ENCODE results near the gene TRIOBP. TPM values are rescaled to one million over a fixed set of nuclear protein-coding genes. Genes with fewer than 3 reads are reported as not detected.
"Not testable (repeated sequence)": the region's sequence is repeated elsewhere in the genome, so short reads cannot be mapped to it uniquely, and the experiment has no call there.

TRIOBP gene
- total and polyA plus RNA-seq, 7 donors = 19.1 to 42.7 (median 24.6) TPM

- peak; percentile 33 to 79 for DNase-seq
- H3K27ac ChIP-seq = no peak overlapping the region
- H3K27me3 ChIP-seq (ENCODE audit: insufficient read depth in 3 of 3, low read length in 2 of 3) = no peaks in the 10 kb centered on the region
- peaks cover 0 to 67% of the 10 kb centered on the region in 2 donors for H3K36me3 ChIP-seq (ENCODE audit: insufficient read depth in 1 of 2, low read depth in 1 of 2)
- H3K9me3 ChIP-seq = no peaks in the 10 kb centered on the region
- WGBS, 3 donors = 79 to 82% (median 81%) methylated on average over 18 of the region's 18 CpGs
- H3K4me1 ChIP-seq = peaks cover 24% of the 10 kb centered on the region
- ATAC-seq = peak; percentile 49 to 68 (median 55)
- intact Hi-C loops (cut with DNase I) = no loop called here
- TF ChIP-seq CTCF (IDR thresholded peaks at IDR 0.05) = no peak
- H3K4me3 ChIP-seq = no peak overlapping the region
These were observed 5.8 kb upstream of the TRIOBP start for GRCh38 chr22:37690901-37691504.

GRCh38 chr22:37692627-37693285 is 4.1 kb upstream of the TRIOBP start:
- H3K9me3 ChIP-seq = no peaks in the 10 kb centered on the region
- TF ChIP-seq CTCF (IDR thresholded peaks at IDR 0.05) = no peak
- H3K36me3 ChIP-seq (ENCODE audit: insufficient read depth in 1 of 2, low read depth in 1 of 2) = peaks cover 0 to 65% of the 10 kb centered on the region in 2 donors
- H3K4me1 ChIP-seq = peaks cover 20% of the 10 kb centered on the region
- WGBS, 3 donors = 76 to 85% (median 76%) methylated on average over 15 of the region's 15 CpGs
- no peak overlapping the region for H3K27ac ChIP-seq
- DNase-seq (no peak), ATAC-seq (no peak)
- H3K4me3 ChIP-seq = no peak overlapping the region
- no peaks in the 10 kb centered on the region for H3K27me3 ChIP-seq (ENCODE audit: insufficient read depth in 3 of 3, low read length in 2 of 3)
- intact Hi-C loops (cut with DNase I) = no loop called here

GRCh38 chr22:37694131-37694530 is 2.7 kb upstream of the TRIOBP start:
- ATAC-seq; H3K4me3 ChIP-seq; H3K27ac ChIP-seq; H3K27me3 ChIP-seq (ENCODE audit: insufficient read depth in 3 of 3, low read length in 2 of 3); H3K9me3 ChIP-seq; intact Hi-C loops (cut with DNase I); DNase-seq: not testable (repeated sequence)
- H3K4me1 ChIP-seq = peaks cover 12% of the 10 kb centered on the region
- 85 to 93% (median 89%) methylated on average over 6 to 7 of the region's 7 CpGs for WGBS, 3 donors
- H3K36me3 ChIP-seq (ENCODE audit: insufficient read depth in 1 of 2, low read depth in 1 of 2) = peaks cover 0 to 51% of the 10 kb centered on the region in 2 donors

- H3K36me3 ChIP-seq (ENCODE audit: insufficient read depth in 1 of 2, low read depth in 1 of 2) = peaks cover 0 to 31% of the 10 kb centered on the region in 2 donors
- H3K9me3 ChIP-seq; ATAC-seq; H3K27me3 ChIP-seq (ENCODE audit: insufficient read depth in 3 of 3, low read length in 2 of 3); H3K27ac ChIP-seq: not testable (repeated sequence)
- H3K4me3 ChIP-seq = peak overlapping the region; percentile 38
- 15 to 21% (median 19%) methylated on average over 13 of the region's 13 CpGs for WGBS, 3 donors
- intact Hi-C loops (cut with DNase I) = loop anchor here (5.0 kb wide), 2 partner anchors 41 to 46 kb away; no protein-coding TSS in a partner anchor
- H3K4me1 ChIP-seq = peaks cover 12% of the 10 kb centered on the region
- peak in 1 of 2 donors; percentile 14 for DNase-seq
These were observed 590 bp upstream of the TRIOBP start for GRCh38 chr22:37696260-37696656.

- WGBS, 3 donors = 46 to 55% (median 48%) methylated on average over 3 of the region's 3 CpGs
- intact Hi-C loops (cut with DNase I) = loop anchor here (5.0 kb wide), 2 partner anchors 40 to 45 kb away; no protein-coding TSS in a partner anchor
- H3K27me3 ChIP-seq (ENCODE audit: insufficient read depth in 3 of 3, low read length in 2 of 3) = no peaks in the 10 kb centered on the region
- peaks cover 12% of the 10 kb centered on the region for H3K4me1 ChIP-seq
- no peak overlapping the region for H3K4me3 ChIP-seq
- no peaks in the 10 kb centered on the region for H3K9me3 ChIP-seq
- peaks cover 0 to 19% of the 10 kb centered on the region in 2 donors for H3K36me3 ChIP-seq (ENCODE audit: insufficient read depth in 1 of 2, low read depth in 1 of 2)
- TF ChIP-seq CTCF (IDR thresholded peaks at IDR 0.05) = no peak
- no peak overlapping the region for H3K27ac ChIP-seq
- ATAC-seq (no peak), DNase-seq (no peak)
These were observed 639 bp downstream of the TRIOBP start for GRCh38 chr22:37697538-37697835.
